ENCODE data around the gene OSBP2.

The OSBP2 gene

DNA sequence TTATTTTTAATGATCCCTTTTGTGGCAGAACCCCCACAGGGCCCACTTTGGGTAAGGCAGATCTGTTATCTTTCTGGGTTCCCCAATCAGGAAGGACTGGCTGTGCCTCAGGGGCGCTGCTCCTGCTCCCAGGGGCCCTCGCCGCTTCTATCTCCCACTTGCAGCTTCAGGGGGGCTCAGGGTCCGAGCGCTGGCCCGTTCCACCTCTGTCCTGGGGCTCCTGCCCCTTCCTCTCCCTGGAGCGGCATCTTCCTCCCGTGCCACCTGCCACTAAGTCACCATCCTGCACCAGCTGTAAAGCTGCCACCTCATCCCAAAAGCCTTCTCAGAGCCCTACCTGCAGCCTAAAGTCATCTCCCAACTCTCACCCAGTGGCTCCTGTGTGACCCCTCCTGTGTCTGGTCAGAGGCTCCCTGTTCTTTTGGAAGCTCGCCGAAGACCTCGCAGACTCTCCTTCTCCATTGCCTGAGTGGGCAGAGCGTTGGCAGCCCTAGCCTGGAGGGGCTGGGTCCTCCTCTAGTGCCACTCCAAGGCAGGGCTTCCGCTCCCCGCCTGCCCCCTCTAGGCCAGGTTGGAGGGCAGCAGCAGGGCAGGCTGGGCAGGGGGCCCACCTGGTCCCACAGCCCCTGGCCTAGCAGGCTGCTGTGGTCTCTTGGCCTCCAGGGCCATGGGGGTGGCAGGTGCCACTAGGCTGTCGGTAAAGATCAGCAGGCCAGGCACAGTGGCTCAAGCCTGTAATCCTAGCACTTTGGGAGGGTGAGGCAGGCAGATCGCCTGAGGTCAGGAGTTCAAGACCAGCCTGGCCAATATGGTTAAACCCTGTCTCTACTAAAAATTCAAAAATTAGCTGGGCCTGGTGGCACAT, 167.2 kb downstream of the OSBP2 start:
- ATAC-seq: no peak

DNA sequence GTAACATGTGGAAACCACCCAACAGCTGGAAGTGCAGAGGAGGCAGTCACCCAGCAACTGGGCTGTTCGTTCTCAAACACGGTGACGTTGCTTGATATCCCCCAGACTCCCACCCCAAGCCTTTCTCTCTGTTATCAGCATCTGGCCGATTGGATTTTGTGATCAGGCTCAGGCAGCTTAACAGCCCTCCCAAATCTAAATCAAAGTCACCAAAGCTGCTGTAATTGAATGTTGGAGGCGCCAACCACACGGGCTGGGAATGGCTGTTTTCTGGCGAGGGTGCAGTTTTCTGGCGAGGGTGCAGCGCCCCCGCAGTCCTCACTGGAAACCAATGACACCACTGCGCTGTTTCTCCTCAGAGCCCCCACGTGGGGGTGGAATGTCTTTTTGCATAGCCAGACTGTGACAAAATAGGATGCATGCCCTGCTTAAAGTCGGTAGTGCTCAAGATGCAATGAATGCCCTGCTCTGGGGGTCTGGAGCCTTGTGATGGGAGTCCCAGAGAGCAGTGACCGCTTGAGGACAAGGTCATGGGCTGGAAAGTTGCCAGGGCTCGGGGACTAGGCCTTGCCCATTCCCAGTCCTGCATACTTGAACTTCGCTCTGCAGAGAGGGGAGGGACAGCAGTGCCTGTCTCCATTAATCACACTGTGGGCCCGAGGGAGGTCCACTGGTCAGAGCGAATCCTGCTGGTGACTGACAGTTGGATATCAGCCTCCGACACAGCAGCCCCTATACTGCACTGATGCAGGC, 168.6 kb downstream of the OSBP2 start:
- TF ChIP-seq GLIS3 (CRISPR knock-in tag; IDR thresholded peaks at IDR 0.05) (no peak), ZNF8 (CRISPR knock-in tag; IDR thresholded peaks at IDR 0.05) (no peak), ISL1 (CRISPR knock-in tag; IDR thresholded peaks at IDR 0.05) (no peak), TCF4 (CRISPR knock-in tag; IDR thresholded peaks at IDR 0.05; ENCODE audit: borderline replicate concordance) (no peak), CSDC2 (CRISPR knock-in tag; IDR thresholded peaks at IDR 0.05) (no peak), ESRRG (CRISPR knock-in tag; IDR thresholded peaks at IDR 0.05) (no peak), ZNF70 (CRISPR knock-in tag; IDR thresholded peaks at IDR 0.05) (no peak), BACH2 (CRISPR knock-in tag; IDR thresholded peaks at IDR 0.05; ENCODE audit: borderline replicate concordance) (no peak), ZNF565 (CRISPR knock-in tag; conservative IDR thresholded peaks at IDR 0.05; ENCODE audit: low read depth) (no peak), TOX (CRISPR knock-in tag; IDR thresholded peaks at IDR 0.05; ENCODE audit: borderline replicate concordance) (no peak)
- TF ChIP-seq, protein P1, sequence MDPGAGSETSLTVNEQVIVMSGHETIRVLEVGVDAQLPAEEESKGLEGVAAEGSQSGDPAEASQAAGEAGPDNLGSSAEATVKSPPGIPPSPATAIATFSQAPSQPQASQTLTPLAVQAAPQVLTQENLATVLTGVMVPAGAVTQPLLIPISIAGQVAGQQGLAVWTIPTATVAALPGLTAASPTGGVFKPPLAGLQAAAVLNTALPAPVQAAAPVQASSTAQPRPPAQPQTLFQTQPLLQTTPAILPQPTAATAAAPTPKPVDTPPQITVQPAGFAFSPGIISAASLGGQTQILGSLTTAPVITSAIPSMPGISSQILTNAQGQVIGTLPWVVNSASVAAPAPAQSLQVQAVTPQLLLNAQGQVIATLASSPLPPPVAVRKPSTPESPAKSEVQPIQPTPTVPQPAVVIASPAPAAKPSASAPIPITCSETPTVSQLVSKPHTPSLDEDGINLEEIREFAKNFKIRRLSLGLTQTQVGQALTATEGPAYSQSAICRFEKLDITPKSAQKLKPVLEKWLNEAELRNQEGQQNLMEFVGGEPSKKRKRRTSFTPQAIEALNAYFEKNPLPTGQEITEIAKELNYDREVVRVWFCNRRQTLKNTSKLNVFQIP (CRISPR knock-in tag; IDR thresholded peaks at IDR 0.05; ENCODE audit: borderline replicate concordance, low read depth): no peak
- TF ChIP-seq, protein P2, sequence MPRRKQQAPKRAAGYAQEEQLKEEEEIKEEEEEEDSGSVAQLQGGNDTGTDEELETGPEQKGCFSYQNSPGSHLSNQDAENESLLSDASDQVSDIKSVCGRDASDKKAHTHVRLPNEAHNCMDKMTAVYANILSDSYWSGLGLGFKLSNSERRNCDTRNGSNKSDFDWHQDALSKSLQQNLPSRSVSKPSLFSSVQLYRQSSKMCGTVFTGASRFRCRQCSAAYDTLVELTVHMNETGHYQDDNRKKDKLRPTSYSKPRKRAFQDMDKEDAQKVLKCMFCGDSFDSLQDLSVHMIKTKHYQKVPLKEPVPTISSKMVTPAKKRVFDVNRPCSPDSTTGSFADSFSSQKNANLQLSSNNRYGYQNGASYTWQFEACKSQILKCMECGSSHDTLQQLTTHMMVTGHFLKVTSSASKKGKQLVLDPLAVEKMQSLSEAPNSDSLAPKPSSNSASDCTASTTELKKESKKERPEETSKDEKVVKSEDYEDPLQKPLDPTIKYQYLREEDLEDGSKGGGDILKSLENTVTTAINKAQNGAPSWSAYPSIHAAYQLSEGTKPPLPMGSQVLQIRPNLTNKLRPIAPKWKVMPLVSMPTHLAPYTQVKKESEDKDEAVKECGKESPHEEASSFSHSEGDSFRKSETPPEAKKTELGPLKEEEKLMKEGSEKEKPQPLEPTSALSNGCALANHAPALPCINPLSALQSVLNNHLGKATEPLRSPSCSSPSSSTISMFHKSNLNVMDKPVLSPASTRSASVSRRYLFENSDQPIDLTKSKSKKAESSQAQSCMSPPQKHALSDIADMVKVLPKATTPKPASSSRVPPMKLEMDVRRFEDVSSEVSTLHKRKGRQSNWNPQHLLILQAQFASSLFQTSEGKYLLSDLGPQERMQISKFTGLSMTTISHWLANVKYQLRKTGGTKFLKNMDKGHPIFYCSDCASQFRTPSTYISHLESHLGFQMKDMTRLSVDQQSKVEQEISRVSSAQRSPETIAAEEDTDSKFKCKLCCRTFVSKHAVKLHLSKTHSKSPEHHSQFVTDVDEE (CRISPR knock-in tag; IDR thresholded peaks at IDR 0.05): no peak
- TF ChIP-seq, protein P3, sequence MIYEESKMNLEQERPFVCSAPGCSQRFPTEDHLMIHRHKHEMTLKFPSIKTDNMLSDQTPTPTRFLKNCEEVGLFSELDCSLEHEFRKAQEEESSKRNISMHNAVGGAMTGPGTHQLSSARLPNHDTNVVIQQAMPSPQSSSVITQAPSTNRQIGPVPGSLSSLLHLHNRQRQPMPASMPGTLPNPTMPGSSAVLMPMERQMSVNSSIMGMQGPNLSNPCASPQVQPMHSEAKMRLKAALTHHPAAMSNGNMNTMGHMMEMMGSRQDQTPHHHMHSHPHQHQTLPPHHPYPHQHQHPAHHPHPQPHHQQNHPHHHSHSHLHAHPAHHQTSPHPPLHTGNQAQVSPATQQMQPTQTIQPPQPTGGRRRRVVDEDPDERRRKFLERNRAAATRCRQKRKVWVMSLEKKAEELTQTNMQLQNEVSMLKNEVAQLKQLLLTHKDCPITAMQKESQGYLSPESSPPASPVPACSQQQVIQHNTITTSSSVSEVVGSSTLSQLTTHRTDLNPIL (CRISPR knock-in tag; IDR thresholded peaks at IDR 0.05; ENCODE audit: low read depth): no peak
- ATAC-seq: peak; percentile 32; the same call in 1 of the 3 replicates

More for the DNA sequence above, 167.2 kb downstream of the OSBP2 start:
- TF ChIP-seq ISL1 (CRISPR knock-in tag; IDR thresholded peaks at IDR 0.05) (no peak), CSDC2 (CRISPR knock-in tag; IDR thresholded peaks at IDR 0.05) (no peak), ZC3H10 (CRISPR knock-in tag; IDR thresholded peaks at IDR 0.05) (no peak), ZFP3 (CRISPR knock-in tag; IDR thresholded peaks at IDR 0.05) (no peak), OSR1 (CRISPR knock-in tag; IDR thresholded peaks at IDR 0.05) (no peak), RARB (CRISPR knock-in tag; IDR thresholded peaks at IDR 0.05) (no peak), ESRRG (CRISPR knock-in tag; IDR thresholded peaks at IDR 0.05) (no peak), SNAI2 (CRISPR knock-in tag; IDR thresholded peaks at IDR 0.05) (no peak), BACH2 (CRISPR knock-in tag; IDR thresholded peaks at IDR 0.05; ENCODE audit: borderline replicate concordance) (no peak), ZFP30 (CRISPR knock-in tag; IDR thresholded peaks at IDR 0.05) (no peak), PPARA (CRISPR knock-in tag; IDR thresholded peaks at IDR 0.05; ENCODE audit: borderline replicate concordance) (no peak), GLIS3 (CRISPR knock-in tag; IDR thresholded peaks at IDR 0.05) (no peak), TCF4 (CRISPR knock-in tag; IDR thresholded peaks at IDR 0.05; ENCODE audit: borderline replicate concordance) (no peak), ARNTL (CRISPR knock-in tag; IDR thresholded peaks at IDR 0.05; ENCODE audit: borderline replicate concordance, low read depth) (no peak), TOX (CRISPR knock-in tag; IDR thresholded peaks at IDR 0.05; ENCODE audit: borderline replicate concordance) (no peak), ZNF8 (CRISPR knock-in tag; IDR thresholded peaks at IDR 0.05) (no peak)
- TF ChIP-seq, protein P2 (CRISPR knock-in tag; IDR thresholded peaks at IDR 0.05): no peak
- TF ChIP-seq, protein P4, sequence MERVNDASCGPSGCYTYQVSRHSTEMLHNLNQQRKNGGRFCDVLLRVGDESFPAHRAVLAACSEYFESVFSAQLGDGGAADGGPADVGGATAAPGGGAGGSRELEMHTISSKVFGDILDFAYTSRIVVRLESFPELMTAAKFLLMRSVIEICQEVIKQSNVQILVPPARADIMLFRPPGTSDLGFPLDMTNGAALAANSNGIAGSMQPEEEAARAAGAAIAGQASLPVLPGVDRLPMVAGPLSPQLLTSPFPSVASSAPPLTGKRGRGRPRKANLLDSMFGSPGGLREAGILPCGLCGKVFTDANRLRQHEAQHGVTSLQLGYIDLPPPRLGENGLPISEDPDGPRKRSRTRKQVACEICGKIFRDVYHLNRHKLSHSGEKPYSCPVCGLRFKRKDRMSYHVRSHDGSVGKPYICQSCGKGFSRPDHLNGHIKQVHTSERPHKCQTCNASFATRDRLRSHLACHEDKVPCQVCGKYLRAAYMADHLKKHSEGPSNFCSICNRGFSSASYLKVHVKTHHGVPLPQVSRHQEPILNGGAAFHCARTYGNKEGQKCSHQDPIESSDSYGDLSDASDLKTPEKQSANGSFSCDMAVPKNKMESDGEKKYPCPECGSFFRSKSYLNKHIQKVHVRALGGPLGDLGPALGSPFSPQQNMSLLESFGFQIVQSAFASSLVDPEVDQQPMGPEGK (CRISPR knock-in tag; IDR thresholded peaks at IDR 0.05; ENCODE audit: borderline replicate concordance): no peak
- TF ChIP-seq, protein P5, sequence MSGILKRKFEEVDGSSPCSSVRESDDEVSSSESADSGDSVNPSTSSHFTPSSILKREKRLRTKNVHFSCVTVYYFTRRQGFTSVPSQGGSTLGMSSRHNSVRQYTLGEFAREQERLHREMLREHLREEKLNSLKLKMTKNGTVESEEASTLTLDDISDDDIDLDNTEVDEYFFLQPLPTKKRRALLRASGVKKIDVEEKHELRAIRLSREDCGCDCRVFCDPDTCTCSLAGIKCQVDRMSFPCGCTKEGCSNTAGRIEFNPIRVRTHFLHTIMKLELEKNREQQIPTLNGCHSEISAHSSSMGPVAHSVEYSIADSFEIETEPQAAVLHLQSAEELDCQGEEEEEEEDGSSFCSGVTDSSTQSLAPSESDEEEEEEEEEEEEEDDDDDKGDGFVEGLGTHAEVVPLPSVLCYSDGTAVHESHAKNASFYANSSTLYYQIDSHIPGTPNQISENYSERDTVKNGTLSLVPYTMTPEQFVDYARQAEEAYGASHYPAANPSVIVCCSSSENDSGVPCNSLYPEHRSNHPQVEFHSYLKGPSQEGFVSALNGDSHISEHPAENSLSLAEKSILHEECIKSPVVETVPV (CRISPR knock-in tag; IDR thresholded peaks at IDR 0.05): no peak

Measured in SK-N-SH treated with all-trans-retinoic acid at 6 μM for 48 hours (cell line).